ENCODE measurements around the gene PGAM2.

Gene PGAM2

GRCh38 chr7:44073664-44074348 lies 8.4 kb upstream of the PGAM2 start:
- Histone ChIP-seq H3K4me3 (ENCODE audit: extremely low read depth, insufficient read depth, low read length, poor library complexity, severe bottlenecking) (no peak overlapping the region), H3K27ac (ENCODE audit: low read depth, low read length, severe bottlenecking) (no peak overlapping the region), H3K36me3 (ENCODE audit: control insufficient read depth, insufficient read depth, low read length) (peaks cover 51% of the 10 kb centered on the region), H3K9me3 (ENCODE audit: control insufficient read depth, low read length) (no peaks in the 10 kb centered on the region), H3K4me1 (ENCODE audit: control insufficient read depth, insufficient read depth, low read length, poor library complexity, severe bottlenecking) (no peaks in the 10 kb centered on the region)
- 94 to 97% methylated on average over 22 of the region's 26 CpGs for WGBS, 2 experiments (ENCODE audit: insufficient coverage in 2 of 2)

GRCh38 chr7:44072364-44073231 lies 7.2 kb upstream of the PGAM2 start:
- peaks cover 39% of the 10 kb centered on the region for H3K36me3 ChIP-seq (ENCODE audit: control insufficient read depth, insufficient read depth, low read length)
- WGBS, 2 experiments (ENCODE audit: insufficient coverage in 2 of 2), result 70 to 72% methylated on average over 10 to 11 of the region's 12 CpGs
- H3K27ac ChIP-seq (ENCODE audit: low read depth, low read length, severe bottlenecking), result no peak overlapping the region
- H3K4me1 ChIP-seq (ENCODE audit: control insufficient read depth, insufficient read depth, low read length, poor library complexity, severe bottlenecking), result no peaks in the 10 kb centered on the region
- H3K9me3 ChIP-seq (ENCODE audit: control insufficient read depth, low read length), result no peaks in the 10 kb centered on the region
- no peak overlapping the region for H3K4me3 ChIP-seq (ENCODE audit: extremely low read depth, insufficient read depth, low read length, poor library complexity, severe bottlenecking)

GRCh38 chr7:44071726-44072363 lies 6.5 kb upstream of the PGAM2 start:
- Histone ChIP-seq H3K27ac (ENCODE audit: low read depth, low read length, severe bottlenecking) (no peak overlapping the region), H3K9me3 (ENCODE audit: control insufficient read depth, low read length) (no peaks in the 10 kb centered on the region), H3K4me1 (ENCODE audit: control insufficient read depth, insufficient read depth, low read length, poor library complexity, severe bottlenecking) (no peaks in the 10 kb centered on the region), H3K4me3 (ENCODE audit: extremely low read depth, insufficient read depth, low read length, poor library complexity, severe bottlenecking) (no peak overlapping the region), H3K36me3 (ENCODE audit: control insufficient read depth, insufficient read depth, low read length) (peaks cover 35% of the 10 kb centered on the region)
- WGBS, 2 experiments (ENCODE audit: insufficient coverage in 2 of 2), result 78 to 82% methylated on average over 5 to 6 of the region's 9 CpGs

GRCh38 chr7:44068054-44068453 lies 2.7 kb upstream of the PGAM2 start:
- Histone ChIP-seq H3K36me3 (ENCODE audit: control insufficient read depth, insufficient read depth, low read length) (peaks cover 3% of the 10 kb centered on the region), H3K4me3 (ENCODE audit: extremely low read depth, insufficient read depth, low read length, poor library complexity, severe bottlenecking) (no peak overlapping the region), H3K9me3 (ENCODE audit: control insufficient read depth, low read length) (no peaks in the 10 kb centered on the region), H3K27ac (ENCODE audit: low read depth, low read length, severe bottlenecking) (no peak overlapping the region), H3K4me1 (ENCODE audit: control insufficient read depth, insufficient read depth, low read length, poor library complexity, severe bottlenecking) (peaks cover 7% of the 10 kb centered on the region)
- WGBS, 2 experiments (ENCODE audit: insufficient coverage in 2 of 2), result 80 to 95% methylated on average over 6 to 7 of the region's 7 CpGs

- 90 to 92% methylated on average over 10 to 11 of the region's 11 CpGs for WGBS, 2 experiments (ENCODE audit: insufficient coverage in 2 of 2)
- Histone ChIP-seq H3K27ac (ENCODE audit: low read depth, low read length, severe bottlenecking) (no peak overlapping the region), H3K4me3 (ENCODE audit: extremely low read depth, insufficient read depth, low read length, poor library complexity, severe bottlenecking) (no peak overlapping the region), H3K36me3 (ENCODE audit: control insufficient read depth, insufficient read depth, low read length) (peaks cover 3% of the 10 kb centered on the region), H3K9me3 (ENCODE audit: control insufficient read depth, low read length) (no peaks in the 10 kb centered on the region), H3K4me1 (ENCODE audit: control insufficient read depth, insufficient read depth, low read length, poor library complexity, severe bottlenecking) (peaks cover 7% of the 10 kb centered on the region)
Observed at GRCh38 chr7:44067064-44067951, 1.9 kb upstream of the PGAM2 start.

- no peak overlapping the region for H3K27ac ChIP-seq (ENCODE audit: low read depth, low read length, severe bottlenecking)
- H3K4me3 ChIP-seq (ENCODE audit: extremely low read depth, insufficient read depth, low read length, poor library complexity, severe bottlenecking), result no peak overlapping the region
- 85 to 89% methylated on average over 5 to 6 of the region's 7 CpGs for WGBS, 2 experiments (ENCODE audit: insufficient coverage in 2 of 2)
- H3K36me3 ChIP-seq (ENCODE audit: control insufficient read depth, insufficient read depth, low read length), result peaks cover 10% of the 10 kb centered on the region
- no peaks in the 10 kb centered on the region for H3K9me3 ChIP-seq (ENCODE audit: control insufficient read depth, low read length)
- H3K4me1 ChIP-seq (ENCODE audit: control insufficient read depth, insufficient read depth, low read length, poor library complexity, severe bottlenecking), result peaks cover 7% of the 10 kb centered on the region
Observed at GRCh38 chr7:44066494-44067063, 1.2 kb upstream of the PGAM2 start.

- WGBS, 2 experiments (ENCODE audit: insufficient coverage in 2 of 2), result 34 to 51% methylated on average over 3 to 5 of the region's 6 CpGs
- Histone ChIP-seq H3K4me3 (ENCODE audit: extremely low read depth, insufficient read depth, low read length, poor library complexity, severe bottlenecking) (no peak overlapping the region), H3K36me3 (ENCODE audit: control insufficient read depth, insufficient read depth, low read length) (peaks cover 15% of the 10 kb centered on the region), H3K4me1 (ENCODE audit: control insufficient read depth, insufficient read depth, low read length, poor library complexity, severe bottlenecking) (peaks cover 7% of the 10 kb centered on the region), H3K27ac (ENCODE audit: low read depth, low read length, severe bottlenecking) (no peak overlapping the region), H3K9me3 (ENCODE audit: control insufficient read depth, low read length) (no peaks in the 10 kb centered on the region)
Observed at GRCh38 chr7:44066111-44066460, 719 bp upstream of the PGAM2 start.

- Histone ChIP-seq H3K27ac (ENCODE audit: low read depth, low read length, severe bottlenecking) (no peak overlapping the region), H3K9me3 (ENCODE audit: control insufficient read depth, low read length) (no peaks in the 10 kb centered on the region), H3K36me3 (ENCODE audit: control insufficient read depth, insufficient read depth, low read length) (peaks cover 27% of the 10 kb centered on the region), H3K4me3 (ENCODE audit: extremely low read depth, insufficient read depth, low read length, poor library complexity, severe bottlenecking) (no peak overlapping the region), H3K4me1 (ENCODE audit: control insufficient read depth, insufficient read depth, low read length, poor library complexity, severe bottlenecking) (peaks cover 7% of the 10 kb centered on the region)
- 82% methylated on average over 25 to 29 of the region's 33 CpGs for WGBS, 2 experiments (ENCODE audit: insufficient coverage in 2 of 2)
Observed at GRCh38 chr7:44064791-44065430, 456 bp downstream of the PGAM2 start.

GRCh38 chr7:44063894-44064651 lies 1.3 kb downstream of the PGAM2 start:
- Histone ChIP-seq H3K4me3 (ENCODE audit: extremely low read depth, insufficient read depth, low read length, poor library complexity, severe bottlenecking) (no peak overlapping the region), H3K4me1 (ENCODE audit: control insufficient read depth, insufficient read depth, low read length, poor library complexity, severe bottlenecking) (peaks cover 7% of the 10 kb centered on the region), H3K9me3 (ENCODE audit: control insufficient read depth, low read length) (no peaks in the 10 kb centered on the region), H3K36me3 (ENCODE audit: control insufficient read depth, insufficient read depth, low read length) (peaks cover 35% of the 10 kb centered on the region), H3K27ac (ENCODE audit: low read depth, low read length, severe bottlenecking) (no peak overlapping the region)
- WGBS, 2 experiments (ENCODE audit: insufficient coverage in 2 of 2), result 30 to 43% methylated on average over 10 to 16 of the region's 16 CpGs
